Neural progenitor cell (in vitro differentiated cells): Measurements from ENCODE around the gene NCOA4. TPM values are rescaled to one million over a fixed set of nuclear protein-coding genes. Genes with fewer than 3 reads are reported as not detected.
"Not testable (repeated sequence)": the region's sequence is repeated elsewhere in the genome, so short reads cannot be mapped to it uniquely, and the experiment has no call there.

ENCODE experiments used
- DNase-seq: peaks from one replicate; pipeline ENCODE4 v3.0.0-alpha.2; 2016; ENCODE audit warnings: low spot score
- H2AFZ ChIP-seq: fragments of 200-600 bp; sonication (generic); replicated peaks from 2 replicates; pipeline ENCODE4 v1.6.1; 2016; ENCODE audit warnings: antibody characterized with exemption
- H3F3A ChIP-seq: fragments of 200-600 bp; sonication (generic); 2 replicates; pipeline ENCODE4 v1.6.1; 2016; ENCODE audit warnings: antibody characterized with exemption, low read depth
- H3K27ac ChIP-seq: fragments of 200-600 bp; sonication (generic); 2 replicates; pipeline ENCODE4 v1.5.1; 2016; ENCODE audit warnings: mild to moderate bottlenecking
- H3K27me3 ChIP-seq: fragments of 200-600 bp; sonication (generic); 2 replicates; pipeline ENCODE4 v1.6.1; 2016; ENCODE audit warnings: mild to moderate bottlenecking, moderate library complexity
- H3K36me3 ChIP-seq: fragments of 200-600 bp; sonication (generic); 2 replicates; pipeline ENCODE4 v1.5.1; 2016
- H3K4me1 ChIP-seq: fragments of 200-600 bp; sonication (generic); 2 replicates; pipeline ENCODE4 v1.6.1; 2016; ENCODE audit warnings: mixed run types
- H3K4me2 ChIP-seq: fragments of 200-600 bp; sonication (generic); 2 replicates; pipeline ENCODE4 v1.6.1; 2016
- H3K4me3 ChIP-seq: fragments of 200-600 bp; sonication (generic); 2 replicates; pipeline ENCODE4 v1.5.1; 2016
- H3K79me2 ChIP-seq: fragments of 200-600 bp; sonication (generic); 2 replicates; pipeline ENCODE4 v1.6.1; 2016; ENCODE audit warnings: low read depth
- H3K9ac ChIP-seq: fragments of 200-600 bp; sonication (generic); 2 replicates; pipeline ENCODE4 v1.6.1; 2016
- H3K9me3 ChIP-seq: fragments of 200-600 bp; sonication (generic); 2 replicates; pipeline ENCODE4 v1.5.1; 2016; ENCODE audit warnings: low read depth
- H4K20me1 ChIP-seq: fragments of 200-600 bp; sonication (generic); 2 replicates; pipeline ENCODE4 v1.6.1; 2016; ENCODE audit warnings: low read depth
- H3K27ac Mint-ChIP-seq: 3 replicates; pipeline ENCODE4 v1.8.0; 2021; ENCODE audit warnings: mixed read lengths
- H3K27me3 Mint-ChIP-seq: 2 replicates; pipeline ENCODE4 v1.8.0; 2022; ENCODE audit warnings: low read depth, mild to moderate bottlenecking, inconsistent platforms, moderate library complexity, mixed read lengths; ENCODE audit not compliant: insufficient read depth
- H3K36me3 Mint-ChIP-seq: 3 replicates; pipeline ENCODE4 v1.8.0; 2021; ENCODE audit warnings: mixed read lengths
- H3K4me1 Mint-ChIP-seq: 3 replicates; pipeline ENCODE4 v1.8.0; 2021; ENCODE audit warnings: mixed read lengths
- H3K4me3 Mint-ChIP-seq: 3 replicates; pipeline ENCODE4 v1.8.0; 2021; ENCODE audit warnings: mild to moderate bottlenecking, moderate library complexity, mixed read lengths
- H3K9me3 Mint-ChIP-seq: 3 replicates; pipeline ENCODE4 v1.8.0; 2020; ENCODE audit warnings: mixed read lengths
- EZH2 ChIP-seq: fragments of 200-600 bp; sonication (generic); IDR thresholded peaks from 2 replicates; pipeline ENCODE4 v1.6.1; 2017; ENCODE audit warnings: antibody characterized with exemption, mild to moderate bottlenecking, moderate library complexity
- EZH2phosphoT487 ChIP-seq: fragments of 200-600 bp; sonication (generic); IDR thresholded peaks from 2 replicates; pipeline ENCODE4 v1.6.1; 2017; ENCODE audit warnings: antibody characterized with exemption
- total RNA-seq: library from RNA; depleted of rRNA; stranded (reverse); fragments of >200 nt; gene quantifications from 2 replicates; pipeline ENCODE4 v1.2.3, GENCODE V29; 2015; ENCODE audit warnings: low replicate concordance
- TF ChIP-seq, protein P1 (sequence below): fragments of 200-600 bp; sonication (generic); IDR thresholded peaks from 2 replicates; pipeline ENCODE4 v1.5.1; 2017; ENCODE audit warnings: antibody characterized with exemption, mild to moderate bottlenecking

The NCOA4 gene
- total RNA-seq, 1 donor from 2014 or later, result 91.7 TPM

DNA sequence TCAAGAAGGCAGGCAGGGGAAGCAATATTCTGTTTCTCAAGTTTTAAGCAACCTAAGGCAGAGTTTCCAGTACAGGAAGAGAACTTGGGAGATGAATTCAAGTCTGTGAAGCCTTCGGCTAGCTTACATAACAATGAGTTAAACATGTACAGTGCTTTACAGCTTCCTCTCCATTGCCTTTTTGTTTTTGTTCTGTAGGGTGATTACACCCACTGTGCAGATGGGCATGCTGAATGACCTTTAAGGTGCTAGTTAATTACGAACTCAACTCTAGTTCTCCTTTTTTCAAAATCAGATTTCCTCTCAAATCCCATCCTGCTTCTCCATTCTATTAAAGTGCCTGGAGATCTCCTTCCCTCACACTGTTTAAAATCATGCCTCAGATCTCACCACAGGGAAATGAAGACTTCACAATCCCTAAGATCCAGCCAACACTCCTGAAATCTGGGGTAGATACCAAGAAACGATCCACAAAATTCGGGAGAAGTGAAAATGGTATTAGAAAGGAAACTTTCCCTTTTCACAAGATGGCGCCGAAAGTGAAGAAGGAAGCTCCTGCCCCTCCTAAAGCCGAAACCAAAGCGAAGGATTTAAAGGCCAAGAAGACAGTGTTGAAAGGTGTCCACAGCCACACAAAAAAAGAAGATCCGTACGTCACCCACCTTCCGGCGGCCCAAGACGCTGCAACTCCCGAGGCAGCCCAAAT, 32.5 kb upstream of the NCOA4 start:
- Histone ChIP-seq H3K4me1 (peaks cover 4% of the 10 kb centered on the region), H3K9ac (no peak overlapping the region), H3K4me2 (no peak overlapping the region), H3K4me3 (no peak overlapping the region), H3K27me3 (no peaks in the 10 kb centered on the region), H3K9me3 (no peaks in the 10 kb centered on the region), H2AFZ (peak overlapping the region; percentile 68), H3K36me3 (no peaks in the 10 kb centered on the region), H3K79me2 (no peaks in the 10 kb centered on the region), H4K20me1 (no peaks in the 10 kb centered on the region), H3K27ac (no peak overlapping the region), H3F3A (peaks cover 3% of the 10 kb centered on the region)
- Mint-ChIP-seq H3K4me3 (no peak overlapping the region), H3K36me3 (no peaks in the 10 kb centered on the region), H3K9me3 (no peaks in the 10 kb centered on the region), H3K4me1 (no peaks in the 10 kb centered on the region), H3K27ac (no peak overlapping the region), H3K27me3 (peaks cover 4% of the 10 kb centered on the region)
- TF ChIP-seq EZH2 (no peak), EZH2phosphoT487 (no peak)
- TF ChIP-seq, protein P1, sequence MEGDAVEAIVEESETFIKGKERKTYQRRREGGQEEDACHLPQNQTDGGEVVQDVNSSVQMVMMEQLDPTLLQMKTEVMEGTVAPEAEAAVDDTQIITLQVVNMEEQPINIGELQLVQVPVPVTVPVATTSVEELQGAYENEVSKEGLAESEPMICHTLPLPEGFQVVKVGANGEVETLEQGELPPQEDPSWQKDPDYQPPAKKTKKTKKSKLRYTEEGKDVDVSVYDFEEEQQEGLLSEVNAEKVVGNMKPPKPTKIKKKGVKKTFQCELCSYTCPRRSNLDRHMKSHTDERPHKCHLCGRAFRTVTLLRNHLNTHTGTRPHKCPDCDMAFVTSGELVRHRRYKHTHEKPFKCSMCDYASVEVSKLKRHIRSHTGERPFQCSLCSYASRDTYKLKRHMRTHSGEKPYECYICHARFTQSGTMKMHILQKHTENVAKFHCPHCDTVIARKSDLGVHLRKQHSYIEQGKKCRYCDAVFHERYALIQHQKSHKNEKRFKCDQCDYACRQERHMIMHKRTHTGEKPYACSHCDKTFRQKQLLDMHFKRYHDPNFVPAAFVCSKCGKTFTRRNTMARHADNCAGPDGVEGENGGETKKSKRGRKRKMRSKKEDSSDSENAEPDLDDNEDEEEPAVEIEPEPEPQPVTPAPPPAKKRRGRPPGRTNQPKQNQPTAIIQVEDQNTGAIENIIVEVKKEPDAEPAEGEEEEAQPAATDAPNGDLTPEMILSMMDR, result no peak
- no peak for DNase-seq

DNA sequence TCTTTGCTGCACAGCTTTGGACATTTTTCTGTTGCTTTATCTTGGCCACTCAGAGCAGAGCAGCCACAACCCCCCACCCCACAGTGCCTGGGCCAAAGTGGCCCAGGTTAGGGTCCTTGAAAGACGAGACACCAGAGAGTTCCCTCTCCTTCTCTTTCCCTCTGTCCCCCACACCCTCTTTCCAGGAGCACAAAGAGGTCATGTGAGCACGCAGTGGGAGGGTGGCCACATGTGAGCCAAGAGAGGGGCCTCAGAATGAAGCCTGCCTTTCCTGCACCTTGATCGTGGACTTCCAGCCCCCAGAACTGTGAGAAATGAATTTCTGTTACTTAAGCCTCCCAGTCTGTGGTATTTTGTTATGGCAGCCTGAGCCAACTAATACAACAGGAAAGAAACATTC, 30.3 kb upstream of the NCOA4 start:
- TF ChIP-seq EZH2phosphoT487 (no peak), EZH2 (no peak)
- TF ChIP-seq, protein P1, result no peak
- H3K4me1 Mint-ChIP-seq, result no peaks in the 10 kb centered on the region
- H2AFZ ChIP-seq, result peak overlapping the region; percentile 72
- H3K27ac Mint-ChIP-seq, result no peak overlapping the region
- no peak overlapping the region for H3K9ac ChIP-seq
- H3K79me2 ChIP-seq, result no peaks in the 10 kb centered on the region
- H3K4me1 ChIP-seq, result no peaks in the 10 kb centered on the region
- H4K20me1 ChIP-seq, result no peaks in the 10 kb centered on the region
- H3K27ac ChIP-seq, result no peak overlapping the region
- H3K4me3 ChIP-seq, result no peak overlapping the region
- no peaks in the 10 kb centered on the region for H3K36me3 ChIP-seq
- no peak overlapping the region for H3K4me2 ChIP-seq
- no peak overlapping the region for H3K4me3 Mint-ChIP-seq
- H3K9me3 ChIP-seq, result no peaks in the 10 kb centered on the region
- DNase-seq, result no peak
- peaks cover 7% of the 10 kb centered on the region for H3K9me3 Mint-ChIP-seq
- peaks cover 6% of the 10 kb centered on the region for H3K27me3 Mint-ChIP-seq
- no peaks in the 10 kb centered on the region for H3F3A ChIP-seq
- H3K36me3 Mint-ChIP-seq, result no peaks in the 10 kb centered on the region
- no peaks in the 10 kb centered on the region for H3K27me3 ChIP-seq

DNA sequence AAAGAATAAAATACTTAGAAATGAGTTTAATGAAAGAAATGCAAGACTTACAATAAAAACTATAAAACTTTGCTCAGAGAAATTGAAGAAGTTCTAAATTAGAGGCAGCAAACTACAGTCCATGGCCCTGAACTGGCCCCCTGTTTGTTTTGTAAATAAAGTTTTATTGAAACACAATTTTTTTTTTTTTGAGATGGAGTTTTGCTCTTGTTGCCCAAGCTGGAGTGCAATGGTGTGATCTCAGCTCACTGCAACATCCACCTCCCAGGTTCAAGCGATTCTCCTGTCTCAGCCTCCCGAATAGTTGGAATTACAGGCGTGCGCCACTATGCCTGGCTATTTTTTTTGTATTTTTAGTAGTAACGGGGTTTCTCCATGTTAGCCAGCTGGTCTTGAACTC, 27.5 kb upstream of the NCOA4 start:
- not testable (repeated sequence) for H3K9me3 Mint-ChIP-seq, H3K9me3 ChIP-seq, H3K4me1 Mint-ChIP-seq, H3K4me3 ChIP-seq, H3K36me3 ChIP-seq, H3K27ac ChIP-seq, H3F3A ChIP-seq, DNase-seq, H3K27ac Mint-ChIP-seq, H2AFZ ChIP-seq, H3K27me3 ChIP-seq, H3K27me3 Mint-ChIP-seq, H3K79me2 ChIP-seq, H3K9ac ChIP-seq, H3K36me3 Mint-ChIP-seq, H4K20me1 ChIP-seq, H3K4me1 ChIP-seq, H3K4me2 ChIP-seq, H3K4me3 Mint-ChIP-seq

DNA sequence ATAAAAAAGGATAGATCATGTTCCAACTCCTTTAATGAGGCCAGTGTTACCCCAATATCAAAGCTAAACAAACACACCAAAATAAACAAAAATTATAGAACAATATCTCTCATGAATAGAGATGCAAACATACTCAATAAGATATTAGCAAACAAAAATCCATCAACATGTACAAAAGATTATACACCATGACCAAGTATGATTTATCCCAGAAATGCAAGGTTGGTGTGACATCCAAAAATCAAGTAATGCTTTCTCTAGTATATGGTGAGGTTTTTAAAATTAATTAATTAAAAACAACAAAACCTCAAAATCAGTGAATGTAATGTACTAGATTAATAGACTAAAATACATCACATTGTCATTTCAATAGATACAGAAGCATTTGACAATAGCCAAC, 26.6 kb upstream of the NCOA4 start:
- Histone ChIP-seq H3K27ac (no peak overlapping the region), H3K9ac (no peak overlapping the region), H2AFZ (no peak overlapping the region), H3K4me1 (peaks cover 10% of the 10 kb centered on the region), H3K79me2 (no peaks in the 10 kb centered on the region), H4K20me1 (no peaks in the 10 kb centered on the region), H3F3A (peaks cover 4% of the 10 kb centered on the region), H3K27me3 (peaks cover 10% of the 10 kb centered on the region), H3K4me2 (no peak overlapping the region), H3K9me3 (no peaks in the 10 kb centered on the region), H3K36me3 (no peaks in the 10 kb centered on the region), H3K4me3 (no peak overlapping the region)
- DNase-seq, result no peak
- no peak overlapping the region for H3K27ac Mint-ChIP-seq
- H3K4me1 Mint-ChIP-seq, result no peaks in the 10 kb centered on the region
- no peak overlapping the region for H3K4me3 Mint-ChIP-seq
- peaks cover 10% of the 10 kb centered on the region for H3K27me3 Mint-ChIP-seq
- H3K9me3 Mint-ChIP-seq, result peaks cover 7% of the 10 kb centered on the region
- TF ChIP-seq, protein P1, result no peak
- TF ChIP-seq EZH2phosphoT487, result no peak
- no peaks in the 10 kb centered on the region for H3K36me3 Mint-ChIP-seq
